IgD-negative memory B cell (primary cell): ENCODE results near the gene ADAMTSL1. TPM values are rescaled to one million over a fixed set of nuclear protein-coding genes. Genes with fewer than 3 reads are reported as not detected.

Experiments
- H3K27ac Mint-ChIP-seq, 3 donors: one replicate each; pipeline ENCODE4 v1.8.0; 2020 to 2022; ENCODE audit warnings: mild to moderate bottlenecking in 3 of 3, mixed read lengths in 3 of 3, moderate library complexity in 1 of 3
- H3K27me3 Mint-ChIP-seq: one replicate; pipeline ENCODE4 v1.8.0; 2021; ENCODE audit warnings: mixed read lengths
- H3K36me3 Mint-ChIP-seq: one replicate; pipeline ENCODE4 v1.8.0; 2020; ENCODE audit warnings: mild to moderate bottlenecking, mixed read lengths
- H3K4me1 Mint-ChIP-seq, 3 donors: one replicate each; pipeline ENCODE4 v1.8.0; 2020 to 2022; ENCODE audit warnings: mixed read lengths in 3 of 3, mild to moderate bottlenecking in 1 of 3
- H3K4me3 Mint-ChIP-seq, 4 donors: one replicate each; pipeline ENCODE4 v1.8.0; 2020 to 2022; ENCODE audit warnings: mild to moderate bottlenecking in 4 of 4, mixed read lengths in 4 of 4, moderate library complexity in 3 of 4
- H3K9me3 Mint-ChIP-seq, 3 donors: one replicate each; pipeline ENCODE4 v1.8.0; 2020 to 2021; ENCODE audit warnings: mixed read lengths in 3 of 3, mild to moderate bottlenecking in 1 of 3
- polyA plus RNA-seq: library from polyadenylated mRNA; unstranded; fragments of 300-500 nt; fragmentation: Illumina TruSeq; gene quantifications from one replicate; pipeline ENCODE4 v1.2.3, GENCODE V29; 2021

ADAMTSL1 gene
- polyA plus RNA-seq, 1 donor from 2014 or later: not detected

GRCh38 chr9:18759827-18760226 is 285.9 kb downstream of the ADAMTSL1 start:
- no peaks in the 10 kb centered on the region for H3K9me3 Mint-ChIP-seq
- no peaks in the 10 kb centered on the region for H3K27me3 Mint-ChIP-seq
- H3K27ac Mint-ChIP-seq: no peak overlapping the region
- peaks cover 0 to 5% (median 2%) of the 10 kb centered on the region in 3 donors for H3K4me1 Mint-ChIP-seq
- no peaks in the 10 kb centered on the region for H3K36me3 Mint-ChIP-seq
- no peak overlapping the region for H3K4me3 Mint-ChIP-seq

GRCh38 chr9:18761742-18762300 is 287.9 kb downstream of the ADAMTSL1 start:
- Mint-ChIP-seq H3K4me3 (no peak overlapping the region), H3K4me1 (peaks cover 0 to 2% (median 2%) of the 10 kb centered on the region in 3 donors), H3K36me3 (no peaks in the 10 kb centered on the region), H3K27me3 (no peaks in the 10 kb centered on the region), H3K27ac (no peak overlapping the region), H3K9me3 (peaks cover 0 to under 1% (median 0%) of the 10 kb centered on the region in 3 donors)

GRCh38 chr9:18766989-18767550 is 293.1 kb downstream of the ADAMTSL1 start:
- Mint-ChIP-seq H3K4me1 (peaks cover 6 to 9% (median 8%) of the 10 kb centered on the region in 3 donors), H3K4me3 (no peak overlapping the region), H3K9me3 (peaks cover 0 to 2% (median 0%) of the 10 kb centered on the region in 3 donors), H3K27ac (no peak overlapping the region), H3K27me3 (no peaks in the 10 kb centered on the region), H3K36me3 (no peaks in the 10 kb centered on the region)

GRCh38 chr9:18768951-18769622 is 295.1 kb downstream of the ADAMTSL1 start:
- peak overlapping the region in 3 of 4 donors; percentile 9 to 71 (median 53) for H3K4me3 Mint-ChIP-seq
- no peaks in the 10 kb centered on the region for H3K27me3 Mint-ChIP-seq
- no peak overlapping the region for H3K27ac Mint-ChIP-seq
- H3K4me1 Mint-ChIP-seq: peaks cover 6 to 9% (median 8%) of the 10 kb centered on the region in 3 donors
- H3K9me3 Mint-ChIP-seq: peaks cover 0 to 2% (median 0%) of the 10 kb centered on the region in 3 donors
- no peaks in the 10 kb centered on the region for H3K36me3 Mint-ChIP-seq

GRCh38 chr9:18770131-18770908 is 296.4 kb downstream of the ADAMTSL1 start:
- Mint-ChIP-seq H3K27me3 (no peaks in the 10 kb centered on the region), H3K36me3 (no peaks in the 10 kb centered on the region), H3K9me3 (peaks cover 0 to 2% (median 0%) of the 10 kb centered on the region in 3 donors), H3K4me3 (no peak overlapping the region), H3K27ac (no peak overlapping the region), H3K4me1 (peaks cover 6 to 9% (median 8%) of the 10 kb centered on the region in 3 donors)

GRCh38 chr9:18771011-18771410 is 297.1 kb downstream of the ADAMTSL1 start:
- Mint-ChIP-seq H3K9me3 (peaks cover 0 to 2% (median 0%) of the 10 kb centered on the region in 3 donors), H3K4me3 (no peak overlapping the region), H3K4me1 (peaks cover 6 to 9% (median 8%) of the 10 kb centered on the region in 3 donors), H3K36me3 (no peaks in the 10 kb centered on the region), H3K27ac (no peak overlapping the region), H3K27me3 (no peaks in the 10 kb centered on the region)

- Mint-ChIP-seq H3K4me3 (no peak overlapping the region), H3K9me3 (peaks cover 0 to 2% (median 0%) of the 10 kb centered on the region in 3 donors), H3K27me3 (no peaks in the 10 kb centered on the region), H3K27ac (no peak overlapping the region), H3K36me3 (no peaks in the 10 kb centered on the region), H3K4me1 (peaks cover 6 to 9% (median 8%) of the 10 kb centered on the region in 3 donors)
Observed at GRCh38 chr9:18771763-18772162, 297.8 kb downstream of the ADAMTSL1 start.

GRCh38 chr9:18775241-18775640 is 301.3 kb downstream of the ADAMTSL1 start:
- no peak overlapping the region for H3K4me3 Mint-ChIP-seq

GRCh38 chr9:18775930-18776329 is 302.0 kb downstream of the ADAMTSL1 start:
- H3K36me3 Mint-ChIP-seq: no peaks in the 10 kb centered on the region
- no peaks in the 10 kb centered on the region for H3K4me1 Mint-ChIP-seq
- H3K4me3 Mint-ChIP-seq: no peak overlapping the region
- H3K27me3 Mint-ChIP-seq: no peaks in the 10 kb centered on the region
- H3K27ac Mint-ChIP-seq: no peak overlapping the region
- no peaks in the 10 kb centered on the region for H3K9me3 Mint-ChIP-seq

More at GRCh38 chr9:18775241-18775640, 301.3 kb downstream of the ADAMTSL1 start:
- H3K4me1 Mint-ChIP-seq: no peaks in the 10 kb centered on the region
- no peaks in the 10 kb centered on the region for H3K36me3 Mint-ChIP-seq
- no peaks in the 10 kb centered on the region for H3K27me3 Mint-ChIP-seq
- no peak overlapping the region for H3K27ac Mint-ChIP-seq
- H3K9me3 Mint-ChIP-seq: no peaks in the 10 kb centered on the region

GRCh38 chr9:18776836-18777820 is 303.2 kb downstream of the ADAMTSL1 start:
- Mint-ChIP-seq H3K27ac (no peak overlapping the region), H3K9me3 (no peaks in the 10 kb centered on the region), H3K36me3 (no peaks in the 10 kb centered on the region), H3K27me3 (peaks cover 1% of the 10 kb centered on the region), H3K4me1 (no peaks in the 10 kb centered on the region), H3K4me3 (no peak overlapping the region)

- Mint-ChIP-seq H3K27ac (no peak overlapping the region), H3K36me3 (no peaks in the 10 kb centered on the region), H3K9me3 (no peaks in the 10 kb centered on the region), H3K4me3 (no peak overlapping the region), H3K27me3 (peaks cover 1% of the 10 kb centered on the region), H3K4me1 (no peaks in the 10 kb centered on the region)
Observed at GRCh38 chr9:18778147-18778546, 304.2 kb downstream of the ADAMTSL1 start.

GRCh38 chr9:18778846-18779245 is 304.9 kb downstream of the ADAMTSL1 start:
- Mint-ChIP-seq H3K9me3 (no peaks in the 10 kb centered on the region), H3K27me3 (peaks cover 1% of the 10 kb centered on the region), H3K4me3 (no peak overlapping the region), H3K36me3 (no peaks in the 10 kb centered on the region), H3K4me1 (no peaks in the 10 kb centered on the region), H3K27ac (no peak overlapping the region)

GRCh38 chr9:18783909-18784308 is 310.0 kb downstream of the ADAMTSL1 start:
- Mint-ChIP-seq H3K4me1 (no peaks in the 10 kb centered on the region), H3K4me3 (no peak overlapping the region), H3K27me3 (peaks cover 1% of the 10 kb centered on the region), H3K9me3 (no peaks in the 10 kb centered on the region), H3K27ac (no peak overlapping the region), H3K36me3 (no peaks in the 10 kb centered on the region)

GRCh38 chr9:18785604-18786003 is 311.7 kb downstream of the ADAMTSL1 start:
- Mint-ChIP-seq H3K27ac (no peak overlapping the region), H3K27me3 (peaks cover 1% of the 10 kb centered on the region), H3K4me1 (no peaks in the 10 kb centered on the region), H3K4me3 (no peak overlapping the region), H3K9me3 (no peaks in the 10 kb centered on the region), H3K36me3 (no peaks in the 10 kb centered on the region)
